Measurements from ENCODE around the gene TBC1D20. TPM values are rescaled to one million over a fixed set of nuclear protein-coding genes. Genes with fewer than 3 reads are reported as not detected.
A peak's percentile ranks its signal among the peaks of the same experiment; 100 is the strongest.

Gene TBC1D20
- total RNA-seq, 6 experiments from 2014 or later = 36.7 to 47.0 (median 42.1) TPM

- Mint-ChIP-seq H3K4me1 (ENCODE audit: low read depth) (peaks cover 12% of the 10 kb centered on the region), H3K27ac (peak overlapping the region; percentile 66), H3K27me3 (ENCODE audit: insufficient read depth) (peaks cover 3% of the 10 kb centered on the region), H3K36me3 (ENCODE audit: low read depth) (peaks cover 19% of the 10 kb centered on the region), H3K4me3 (no peak overlapping the region; the same call in 1 of the 2 replicates), H3K9me3 (no peaks in the 10 kb centered on the region)
- no peak for TF ChIP-seq CTCF (IDR thresholded peaks at IDR 0.05)
- no peak for DNase-seq
Observed at GRCh38 chr20:433300-433975, 28.9 kb downstream of the TBC1D20 start.

GRCh38 chr20:432677-433299, 29.5 kb downstream of the TBC1D20 start:
- Mint-ChIP-seq H3K4me1 (ENCODE audit: low read depth) (peaks cover 12% of the 10 kb centered on the region), H3K27me3 (ENCODE audit: insufficient read depth) (peaks cover 3% of the 10 kb centered on the region), H3K9me3 (no peaks in the 10 kb centered on the region), H3K27ac (peak overlapping the region; percentile 66), H3K36me3 (ENCODE audit: low read depth) (peaks cover 19% of the 10 kb centered on the region), H3K4me3 (no peak overlapping the region)
- no peak for DNase-seq
- TF ChIP-seq CTCF (IDR thresholded peaks at IDR 0.05) = no peak

GRCh38 chr20:432208-432607, 30.1 kb downstream of the TBC1D20 start:
- DNase-seq = no peak
- no peak overlapping the region for H3K27ac Mint-ChIP-seq
- peaks cover 3% of the 10 kb centered on the region for H3K27me3 Mint-ChIP-seq (ENCODE audit: insufficient read depth)
- no peaks in the 10 kb centered on the region for H3K9me3 Mint-ChIP-seq
- no peak for TF ChIP-seq CTCF (IDR thresholded peaks at IDR 0.05)
- H3K4me3 Mint-ChIP-seq = no peak overlapping the region
- peaks cover 12% of the 10 kb centered on the region for H3K4me1 Mint-ChIP-seq (ENCODE audit: low read depth)
- H3K36me3 Mint-ChIP-seq (ENCODE audit: low read depth) = peaks cover 16% of the 10 kb centered on the region

GRCh38 chr20:431012-431904, 31.1 kb downstream of the TBC1D20 start:
- H3K4me1 Mint-ChIP-seq (ENCODE audit: low read depth) = peaks cover 12% of the 10 kb centered on the region
- H3K4me3 Mint-ChIP-seq = no peak overlapping the region
- peaks cover 3% of the 10 kb centered on the region for H3K27me3 Mint-ChIP-seq (ENCODE audit: insufficient read depth)
- H3K36me3 Mint-ChIP-seq (ENCODE audit: low read depth) = peaks cover 14% of the 10 kb centered on the region
- H3K9me3 Mint-ChIP-seq = no peaks in the 10 kb centered on the region
- peak; percentile 61 for DNase-seq
- TF ChIP-seq CTCF (IDR thresholded peaks at IDR 0.05) = peak; percentile 76
- peak overlapping the region; percentile 42 for H3K27ac Mint-ChIP-seq

- Mint-ChIP-seq H3K36me3 (ENCODE audit: low read depth) (peaks cover 14% of the 10 kb centered on the region), H3K27me3 (ENCODE audit: insufficient read depth) (peaks cover 3% of the 10 kb centered on the region), H3K27ac (no peak overlapping the region; the same call in 1 of the 2 replicates), H3K9me3 (no peaks in the 10 kb centered on the region), H3K4me1 (ENCODE audit: low read depth) (peaks cover 12% of the 10 kb centered on the region), H3K4me3 (no peak overlapping the region)
- TF ChIP-seq CTCF (IDR thresholded peaks at IDR 0.05) = no peak
- DNase-seq = no peak
Observed at GRCh38 chr20:430091-430999, 32.0 kb downstream of the TBC1D20 start.
